HepG2 (cell line): ENCODE data around the gene CIAO2A. TPM values are rescaled to one million over a fixed set of nuclear protein-coding genes. Genes with fewer than 3 reads are reported as not detected.
A peak's percentile ranks its signal among the peaks of the same experiment; 100 is the strongest.

Source experiments
- CCDC6 ChIP-seq: sonication (generic); formaldehyde crosslinking; IDR thresholded peaks from 2 replicates; pipeline ENCODE4 v1.8.1; 2022; ENCODE audit warnings: mild to moderate bottlenecking, missing genetic modification reagents, moderate library complexity
- CREB1 ChIP-seq, 2 experiments: fragments of 450-650 bp in 1 of 2; IDR thresholded peaks; 2 replicates each; pipeline ENCODE4 v1.6.1; 2016 to 2017; ENCODE audit warnings: control low read depth in 1 of 2, mild to moderate bottlenecking in 1 of 2, missing compliant biosample characterization in 1 of 2, missing genetic modification characterization in 1 of 2
- GABPA ChIP-seq, 2 experiments: IDR thresholded peaks; 2 replicates each; pipeline ENCODE4 v1.6.1; 2011 to 2016; ENCODE audit warnings: low read depth in 2 of 2, low read length in 1 of 2, missing biosample characterization in 1 of 2, missing genetic modification characterization in 1 of 2
- MED1 ChIP-seq: sonication (generic); formaldehyde crosslinking; IDR thresholded peaks from 2 replicates; pipeline ENCODE4 v1.4.0; 2020; ENCODE audit warnings: missing genetic modification reagents
- RELA ChIP-seq: sonication (generic); formaldehyde crosslinking; IDR thresholded peaks from 2 replicates; pipeline ENCODE4 v1.4.0; 2020; ENCODE audit warnings: missing genetic modification reagents
- SIX1 ChIP-seq: sonication (generic); formaldehyde crosslinking; IDR thresholded peaks from 2 replicates; pipeline ENCODE4 v1.4.0; 2020; ENCODE audit warnings: missing genetic modification reagents, borderline replicate concordance
- TEAD3 ChIP-seq: optimal IDR thresholded peaks from 2 replicates; pipeline ENCODE3; 2016; ENCODE audit warnings: borderline replicate concordance
- ZNF34 ChIP-seq: sonication (generic); formaldehyde crosslinking; IDR thresholded peaks from 2 replicates; pipeline ENCODE4 v1.4.0; 2020; ENCODE audit warnings: mild to moderate bottlenecking, missing genetic modification reagents, borderline replicate concordance
- ZNF549 ChIP-seq: sonication (generic); formaldehyde crosslinking; IDR thresholded peaks from 2 replicates; pipeline ENCODE4 v1.5.0; 2020; ENCODE audit warnings: missing genetic modification reagents
- ZNF790 ChIP-seq: sonication (generic); formaldehyde crosslinking; IDR thresholded peaks from 2 replicates; pipeline ENCODE4 v1.8.0; 2022; ENCODE audit warnings: missing genetic modification reagents, mild to moderate bottlenecking, borderline replicate concordance
- polyA plus RNA-seq, 8 experiments: library from polyadenylated mRNA; depleted of rRNA in 3 of 8; stranded (reverse) in 7 of 8; unstranded in 1 of 8; fragments of >200 nt; fragmentation: Illumina TruSeq in 4 of 8; extraction: Trizol in 4 of 8; gene quantifications; 2 replicates each; pipeline versions ENCODE4 v1.2.1 to v1.2.3, GENCODE V29; 2011 to 2016; ENCODE audit warnings: low read depth in 4 of 8, missing spikeins in 1 of 8, mixed read lengths in 1 of 8; ENCODE audit not compliant: insufficient read depth in 1 of 8
- total RNA-seq, 5 experiments: library from RNA; depleted of rRNA; stranded (reverse); fragments of >200 nt; fragmentation: Illumina TruSeq; extraction: Trizol; gene quantifications; 2 replicates each; pipeline ENCODE4 v1.2.3, GENCODE V29; 2016; ENCODE audit warnings: low read depth in 1 of 5
- TF ChIP-seq, protein P1 (sequence below): sonication (generic); formaldehyde crosslinking; IDR thresholded peaks from 2 replicates; pipeline ENCODE4 v1.5.0; 2020; ENCODE audit warnings: mild to moderate bottlenecking, missing genetic modification reagents
- TF ChIP-seq, protein P2 (sequence below), 2 experiments: IDR thresholded peaks; 2 replicates each; pipeline ENCODE4 v1.6.1; 2011 to 2012; ENCODE audit warnings: low read length in 2 of 2, borderline replicate concordance in 1 of 2, low read depth in 1 of 2, mild to moderate bottlenecking in 1 of 2, moderate library complexity in 1 of 2
- TF ChIP-seq, protein P3 (sequence below): sonication (generic); formaldehyde crosslinking; IDR thresholded peaks from 2 replicates; pipeline ENCODE4 v1.4.0; 2020; ENCODE audit warnings: mild to moderate bottlenecking, missing genetic modification reagents
- TF ChIP-seq, protein P4 (sequence below): sonication (generic); formaldehyde crosslinking; conservative IDR thresholded peaks from 2 replicates; pipeline ENCODE4 v1.4.0; 2020; ENCODE audit warnings: mild to moderate bottlenecking, missing genetic modification reagents, moderate library complexity

Gene CIAO2A
- total and polyA plus RNA-seq, 2 of the 13 experiments (the other 11 are each of a cell fraction or from before 2014, with no cell fraction given), result 83.0 to 100 TPM

DNA sequence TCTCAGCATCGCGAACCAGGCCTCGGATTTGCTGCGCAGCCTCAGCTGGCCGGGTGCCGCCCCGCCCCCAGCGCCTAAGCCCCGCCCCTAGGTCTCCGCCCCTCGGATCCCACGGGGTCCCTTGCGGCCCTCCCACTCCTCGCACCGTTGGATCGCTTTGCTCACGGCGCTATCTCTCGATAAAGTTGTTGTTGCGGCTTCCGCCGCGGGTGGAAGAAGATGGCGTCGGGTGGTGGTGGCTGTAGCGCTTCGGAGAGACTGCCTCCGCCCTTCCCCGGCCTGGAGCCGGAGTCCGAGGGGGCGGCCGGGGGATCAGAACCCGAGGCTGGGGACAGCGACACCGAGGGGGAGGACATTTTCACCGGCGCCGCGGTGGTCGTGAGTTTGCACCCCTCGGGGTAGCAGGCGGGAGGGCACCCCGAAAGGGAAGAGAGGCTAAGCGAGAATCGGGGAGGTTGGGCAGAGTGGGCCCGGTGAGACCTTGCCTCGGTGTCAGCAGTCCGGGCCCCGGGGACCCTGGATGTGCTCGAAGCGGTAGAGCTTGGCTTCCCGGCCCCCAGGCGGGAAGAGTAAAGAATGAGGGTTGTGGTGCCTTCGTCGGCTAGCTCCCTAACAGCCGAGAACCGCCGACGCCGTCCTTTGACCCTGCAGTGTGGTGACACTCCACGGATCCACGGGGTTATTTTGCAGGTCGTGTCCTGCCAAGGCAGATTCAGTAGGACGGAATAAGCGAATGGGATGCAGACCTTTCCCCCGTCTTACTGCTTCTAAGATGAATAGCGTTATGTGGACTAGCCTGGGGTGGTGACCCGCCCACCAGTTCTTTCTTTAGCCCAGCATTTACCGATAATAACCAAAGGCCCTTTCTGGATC is 2.4 kb upstream of the CIAO2A start, which contains the start of gene SNX1 (continued):
- TF ChIP-seq, protein P1, sequence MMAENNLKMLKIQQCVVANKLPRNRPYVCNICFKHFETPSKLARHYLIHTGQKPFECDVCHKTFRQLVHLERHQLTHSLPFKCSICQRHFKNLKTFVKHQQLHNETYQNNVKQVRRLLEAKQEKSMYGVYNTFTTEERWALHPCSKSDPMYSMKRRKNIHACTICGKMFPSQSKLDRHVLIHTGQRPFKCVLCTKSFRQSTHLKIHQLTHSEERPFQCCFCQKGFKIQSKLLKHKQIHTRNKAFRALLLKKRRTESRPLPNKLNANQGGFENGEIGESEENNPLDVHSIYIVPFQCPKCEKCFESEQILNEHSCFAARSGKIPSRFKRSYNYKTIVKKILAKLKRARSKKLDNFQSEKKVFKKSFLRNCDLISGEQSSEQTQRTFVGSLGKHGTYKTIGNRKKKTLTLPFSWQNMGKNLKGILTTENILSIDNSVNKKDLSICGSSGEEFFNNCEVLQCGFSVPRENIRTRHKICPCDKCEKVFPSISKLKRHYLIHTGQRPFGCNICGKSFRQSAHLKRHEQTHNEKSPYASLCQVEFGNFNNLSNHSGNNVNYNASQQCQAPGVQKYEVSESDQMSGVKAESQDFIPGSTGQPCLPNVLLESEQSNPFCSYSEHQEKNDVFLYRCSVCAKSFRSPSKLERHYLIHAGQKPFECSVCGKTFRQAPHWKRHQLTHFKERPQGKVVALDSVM, result peak; percentile 53; the same call in 1 of the 2 replicates
- TF ChIP-seq ZNF34 (CRISPR knock-in tag) (no peak; the same call in 1 of the 2 replicates), ZNF549 (CRISPR knock-in tag) (no peak), CREB1 (IDR thresholded peaks at IDR 0.05) (peak; percentile 26; the same call in 1 of the 2 replicates), CREB1 (CRISPR knock-in tag; IDR thresholded peaks at IDR 0.05) (peak; percentile 78), MED1 (CRISPR knock-in tag) (peak; percentile 75), RELA (CRISPR knock-in tag) (no peak), GABPA (IDR thresholded peaks at IDR 0.05; ENCODE audit: low read depth, low read length) (peak; percentile 68), GABPA (CRISPR knock-in tag; IDR thresholded peaks at IDR 0.05; ENCODE audit: low read depth) (peak; percentile 96), ZNF790 (CRISPR knock-in tag) (peak; percentile 80; the same call in 1 of the 2 replicates), TEAD3 (CRISPR knock-in tag) (peak; percentile 68), SIX1 (CRISPR knock-in tag) (no peak), CCDC6 (CRISPR knock-in tag) (peak; percentile 56; the same call in 1 of the 2 replicates)
- TF ChIP-seq, protein P2, sequence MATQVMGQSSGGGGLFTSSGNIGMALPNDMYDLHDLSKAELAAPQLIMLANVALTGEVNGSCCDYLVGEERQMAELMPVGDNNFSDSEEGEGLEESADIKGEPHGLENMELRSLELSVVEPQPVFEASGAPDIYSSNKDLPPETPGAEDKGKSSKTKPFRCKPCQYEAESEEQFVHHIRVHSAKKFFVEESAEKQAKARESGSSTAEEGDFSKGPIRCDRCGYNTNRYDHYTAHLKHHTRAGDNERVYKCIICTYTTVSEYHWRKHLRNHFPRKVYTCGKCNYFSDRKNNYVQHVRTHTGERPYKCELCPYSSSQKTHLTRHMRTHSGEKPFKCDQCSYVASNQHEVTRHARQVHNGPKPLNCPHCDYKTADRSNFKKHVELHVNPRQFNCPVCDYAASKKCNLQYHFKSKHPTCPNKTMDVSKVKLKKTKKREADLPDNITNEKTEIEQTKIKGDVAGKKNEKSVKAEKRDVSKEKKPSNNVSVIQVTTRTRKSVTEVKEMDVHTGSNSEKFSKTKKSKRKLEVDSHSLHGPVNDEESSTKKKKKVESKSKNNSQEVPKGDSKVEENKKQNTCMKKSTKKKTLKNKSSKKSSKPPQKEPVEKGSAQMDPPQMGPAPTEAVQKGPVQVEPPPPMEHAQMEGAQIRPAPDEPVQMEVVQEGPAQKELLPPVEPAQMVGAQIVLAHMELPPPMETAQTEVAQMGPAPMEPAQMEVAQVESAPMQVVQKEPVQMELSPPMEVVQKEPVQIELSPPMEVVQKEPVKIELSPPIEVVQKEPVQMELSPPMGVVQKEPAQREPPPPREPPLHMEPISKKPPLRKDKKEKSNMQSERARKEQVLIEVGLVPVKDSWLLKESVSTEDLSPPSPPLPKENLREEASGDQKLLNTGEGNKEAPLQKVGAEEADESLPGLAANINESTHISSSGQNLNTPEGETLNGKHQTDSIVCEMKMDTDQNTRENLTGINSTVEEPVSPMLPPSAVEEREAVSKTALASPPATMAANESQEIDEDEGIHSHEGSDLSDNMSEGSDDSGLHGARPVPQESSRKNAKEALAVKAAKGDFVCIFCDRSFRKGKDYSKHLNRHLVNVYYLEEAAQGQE (IDR thresholded peaks at IDR 0.05; ENCODE audit: borderline replicate concordance in 1 of 2, low read depth in 1 of 2, low read length in 2 of 2), result peak; percentile 24 to 84
- TF ChIP-seq, protein P3, sequence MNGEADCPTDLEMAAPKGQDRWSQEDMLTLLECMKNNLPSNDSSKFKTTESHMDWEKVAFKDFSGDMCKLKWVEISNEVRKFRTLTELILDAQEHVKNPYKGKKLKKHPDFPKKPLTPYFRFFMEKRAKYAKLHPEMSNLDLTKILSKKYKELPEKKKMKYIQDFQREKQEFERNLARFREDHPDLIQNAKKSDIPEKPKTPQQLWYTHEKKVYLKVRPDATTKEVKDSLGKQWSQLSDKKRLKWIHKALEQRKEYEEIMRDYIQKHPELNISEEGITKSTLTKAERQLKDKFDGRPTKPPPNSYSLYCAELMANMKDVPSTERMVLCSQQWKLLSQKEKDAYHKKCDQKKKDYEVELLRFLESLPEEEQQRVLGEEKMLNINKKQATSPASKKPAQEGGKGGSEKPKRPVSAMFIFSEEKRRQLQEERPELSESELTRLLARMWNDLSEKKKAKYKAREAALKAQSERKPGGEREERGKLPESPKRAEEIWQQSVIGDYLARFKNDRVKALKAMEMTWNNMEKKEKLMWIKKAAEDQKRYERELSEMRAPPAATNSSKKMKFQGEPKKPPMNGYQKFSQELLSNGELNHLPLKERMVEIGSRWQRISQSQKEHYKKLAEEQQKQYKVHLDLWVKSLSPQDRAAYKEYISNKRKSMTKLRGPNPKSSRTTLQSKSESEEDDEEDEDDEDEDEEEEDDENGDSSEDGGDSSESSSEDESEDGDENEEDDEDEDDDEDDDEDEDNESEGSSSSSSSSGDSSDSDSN (CRISPR knock-in tag), result peak; percentile 84
- TF ChIP-seq, protein P4, sequence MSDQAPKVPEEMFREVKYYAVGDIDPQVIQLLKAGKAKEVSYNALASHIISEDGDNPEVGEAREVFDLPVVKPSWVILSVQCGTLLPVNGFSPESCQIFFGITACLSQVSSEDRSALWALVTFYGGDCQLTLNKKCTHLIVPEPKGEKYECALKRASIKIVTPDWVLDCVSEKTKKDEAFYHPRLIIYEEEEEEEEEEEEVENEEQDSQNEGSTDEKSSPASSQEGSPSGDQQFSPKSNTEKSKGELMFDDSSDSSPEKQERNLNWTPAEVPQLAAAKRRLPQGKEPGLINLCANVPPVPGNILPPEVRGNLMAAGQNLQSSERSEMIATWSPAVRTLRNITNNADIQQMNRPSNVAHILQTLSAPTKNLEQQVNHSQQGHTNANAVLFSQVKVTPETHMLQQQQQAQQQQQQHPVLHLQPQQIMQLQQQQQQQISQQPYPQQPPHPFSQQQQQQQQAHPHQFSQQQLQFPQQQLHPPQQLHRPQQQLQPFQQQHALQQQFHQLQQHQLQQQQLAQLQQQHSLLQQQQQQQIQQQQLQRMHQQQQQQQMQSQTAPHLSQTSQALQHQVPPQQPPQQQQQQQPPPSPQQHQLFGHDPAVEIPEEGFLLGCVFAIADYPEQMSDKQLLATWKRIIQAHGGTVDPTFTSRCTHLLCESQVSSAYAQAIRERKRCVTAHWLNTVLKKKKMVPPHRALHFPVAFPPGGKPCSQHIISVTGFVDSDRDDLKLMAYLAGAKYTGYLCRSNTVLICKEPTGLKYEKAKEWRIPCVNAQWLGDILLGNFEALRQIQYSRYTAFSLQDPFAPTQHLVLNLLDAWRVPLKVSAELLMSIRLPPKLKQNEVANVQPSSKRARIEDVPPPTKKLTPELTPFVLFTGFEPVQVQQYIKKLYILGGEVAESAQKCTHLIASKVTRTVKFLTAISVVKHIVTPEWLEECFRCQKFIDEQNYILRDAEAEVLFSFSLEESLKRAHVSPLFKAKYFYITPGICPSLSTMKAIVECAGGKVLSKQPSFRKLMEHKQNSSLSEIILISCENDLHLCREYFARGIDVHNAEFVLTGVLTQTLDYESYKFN (CRISPR knock-in tag), result peak; percentile 53
